Measurements from ENCODE around the gene INPP5A. TPM values are rescaled to one million over a fixed set of nuclear protein-coding genes. Genes with fewer than 3 reads are reported as not detected.

Gene INPP5A
- 13.4 TPM for polyA plus RNA-seq (2013, experiment 1 of 2)
- 13.7 TPM for polyA plus RNA-seq (2013, experiment 2 of 2)

GRCh38 chr10:132537684-132538001 lies at the start of gene INPP5A:
Gene INPP5A, plus strand, starts transcription at chr10:132537787. Its CDS starts 310 bp downstream, at chr10:132538097.
- no CpG with 5 or more reads among the region's 50 CpGs for WGBS, 2 donors (ENCODE audit: extremely low coverage in 2 of 2, insufficient read length in 2 of 2, insufficient replicate concordance in 1 of 2)
- Histone ChIP-seq H3K14ac (ENCODE audit: low read length) (peak within 1 kb of the TSS; percentile 60), H3K9ac (ENCODE audit: low read depth, low read length, poor library complexity) (peak within 1 kb of the TSS; percentile 97), H3K23ac (ENCODE audit: low read depth, low read length, poor library complexity) (peak within 1 kb of the TSS; percentile 67), H3K4me3 (ENCODE audit: low read length in 2 of 2) (peak within 1 kb of the TSS; percentile 76 to 91), H2AFZ (ENCODE audit: low read length) (peak within 1 kb of the TSS; percentile 97), H3K27me3 (ENCODE audit: control insufficient read depth in 3 of 3, insufficient read depth in 3 of 3, low read depth in 1 of 3, low read length in 3 of 3) (peaks cover 0 to 3% (median 0%) of the 10 kb centered on the region in 3 experiments), H2BK15ac (ENCODE audit: low read length) (peak within 1 kb of the TSS; percentile 76), H2BK5ac (ENCODE audit: low read length) (peak within 1 kb of the TSS; percentile 50), H3K9me3 (replicated peaks in 1 of 2; ENCODE audit: control insufficient read depth in 2 of 2, insufficient read depth in 1 of 2, low read depth in 1 of 2, low read length in 2 of 2) (peaks cover 0 to 2% of the 10 kb centered on the region in 2 donors), H2BK120ac (ENCODE audit: low read depth, low read length) (peak within 1 kb of the TSS; percentile 52), H3K27ac (replicated peaks; ENCODE audit: low read length) (peak within 1 kb of the TSS; percentile 53), H3K79me1 (ENCODE audit: low read depth, low read length) (peaks cover 2% of the 10 kb centered on the region), H2BK12ac (ENCODE audit: low read length) (no peak within 1 kb of the TSS), H2AK5ac (ENCODE audit: low read depth, low read length) (peak within 1 kb of the TSS; percentile 77), H3K4ac (ENCODE audit: low read length) (no peak within 1 kb of the TSS), H3K36me3 (replicated peaks in 1 of 2; ENCODE audit: control insufficient read depth in 2 of 2, insufficient read depth in 2 of 2, low read length in 2 of 2) (peaks cover 0 to 4% of the 10 kb centered on the region in 2 donors), H3K4me1 (ENCODE audit: control insufficient read depth in 2 of 2, insufficient read depth in 1 of 2, low read depth in 1 of 2, low read length in 2 of 2) (peaks cover 12 to 36% of the 10 kb centered on the region in 2 donors), H4K8ac (ENCODE audit: low read depth, low read length) (no peak within 1 kb of the TSS), H4K91ac (ENCODE audit: low read depth, low read length, poor library complexity) (no peak within 1 kb of the TSS), H3K4me2 (ENCODE audit: insufficient read depth, low read length, poor library complexity, severe bottlenecking) (peak within 1 kb of the TSS; percentile 81), H3K18ac (ENCODE audit: low read length) (peak within 1 kb of the TSS; percentile 98)
- DNase-seq (ENCODE audit: low spot score) = no peak

GRCh38 chr10:132488231-132488821 lies 49.3 kb upstream of the INPP5A start:
- no peak for DNase-seq (ENCODE audit: low spot score)
- Histone ChIP-seq H3K4me3 (ENCODE audit: low read length in 2 of 2) (no peak overlapping the region), H4K8ac (ENCODE audit: low read depth, low read length) (no peak overlapping the region), H3K27ac (replicated peaks; ENCODE audit: low read length) (no peak overlapping the region), H3K36me3 (replicated peaks in 1 of 2; ENCODE audit: control insufficient read depth in 2 of 2, insufficient read depth in 2 of 2, low read length in 2 of 2) (no peaks in the 10 kb centered on the region), H2BK12ac (ENCODE audit: low read length) (no peak overlapping the region), H3K9ac (ENCODE audit: low read depth, low read length, poor library complexity) (no peak overlapping the region), H2BK120ac (ENCODE audit: low read depth, low read length) (no peak overlapping the region), H3K18ac (ENCODE audit: low read length) (peak overlapping the region; percentile 41), H3K4ac (ENCODE audit: low read length) (no peak overlapping the region), H2AFZ (ENCODE audit: low read length) (no peak overlapping the region), H2BK5ac (ENCODE audit: low read length) (no peak overlapping the region), H2BK15ac (ENCODE audit: low read length) (no peak overlapping the region), H3K79me1 (ENCODE audit: low read depth, low read length) (no peaks in the 10 kb centered on the region), H4K91ac (ENCODE audit: low read depth, low read length, poor library complexity) (no peak overlapping the region), H3K9me3 (replicated peaks in 1 of 2; ENCODE audit: control insufficient read depth in 2 of 2, insufficient read depth in 1 of 2, low read depth in 1 of 2, low read length in 2 of 2) (no peaks in the 10 kb centered on the region), H3K14ac (ENCODE audit: low read length) (no peak overlapping the region), H3K23ac (ENCODE audit: low read depth, low read length, poor library complexity) (no peak overlapping the region), H2AK5ac (ENCODE audit: low read depth, low read length) (peak overlapping the region; percentile 89), H3K27me3 (ENCODE audit: control insufficient read depth in 3 of 3, insufficient read depth in 3 of 3, low read depth in 1 of 3, low read length in 3 of 3) (no peaks in the 10 kb centered on the region), H3K4me1 (ENCODE audit: control insufficient read depth in 2 of 2, insufficient read depth in 1 of 2, low read depth in 1 of 2, low read length in 2 of 2) (peaks cover 6 to 12% of the 10 kb centered on the region in 2 donors), H3K4me2 (ENCODE audit: insufficient read depth, low read length, poor library complexity, severe bottlenecking) (no peak overlapping the region)
- no CpG with 5 or more reads among the region's 16 CpGs for WGBS, 2 donors (ENCODE audit: extremely low coverage in 2 of 2, insufficient read length in 2 of 2, insufficient replicate concordance in 1 of 2)

GRCh38 chr10:132489053-132489703 lies 48.4 kb upstream of the INPP5A start:
- DNase-seq (ENCODE audit: low spot score) = no peak

GRCh38 chr10:132489704-132490534 lies 47.7 kb upstream of the INPP5A start:
- no peak for DNase-seq (ENCODE audit: low spot score)
- no peak overlapping the region for H2BK15ac ChIP-seq (ENCODE audit: low read length)
- H3K79me1 ChIP-seq (ENCODE audit: low read depth, low read length) = no peaks in the 10 kb centered on the region
- H3K27me3 ChIP-seq (ENCODE audit: control insufficient read depth in 3 of 3, insufficient read depth in 3 of 3, low read depth in 1 of 3, low read length in 3 of 3) = no peaks in the 10 kb centered on the region
- H3K9me3 ChIP-seq (replicated peaks in 1 of 2; ENCODE audit: control insufficient read depth in 2 of 2, insufficient read depth in 1 of 2, low read depth in 1 of 2, low read length in 2 of 2) = no peaks in the 10 kb centered on the region
- H4K91ac ChIP-seq (ENCODE audit: low read depth, low read length, poor library complexity) = no peak overlapping the region
- no peaks in the 10 kb centered on the region for H3K36me3 ChIP-seq (replicated peaks in 1 of 2; ENCODE audit: control insufficient read depth in 2 of 2, insufficient read depth in 2 of 2, low read length in 2 of 2)
- H2BK120ac ChIP-seq (ENCODE audit: low read depth, low read length) = no peak overlapping the region
- H3K14ac ChIP-seq (ENCODE audit: low read length) = no peak overlapping the region
- no peak overlapping the region for H2AK5ac ChIP-seq (ENCODE audit: low read depth, low read length)
- no peak overlapping the region for H3K18ac ChIP-seq (ENCODE audit: low read length)
- H3K4ac ChIP-seq (ENCODE audit: low read length) = no peak overlapping the region
- H2AFZ ChIP-seq (ENCODE audit: low read length) = no peak overlapping the region
- no peak overlapping the region for H2BK12ac ChIP-seq (ENCODE audit: low read length)
- H3K4me1 ChIP-seq (ENCODE audit: control insufficient read depth in 2 of 2, insufficient read depth in 1 of 2, low read depth in 1 of 2, low read length in 2 of 2) = peaks cover 6 to 12% of the 10 kb centered on the region in 2 donors
- no peak overlapping the region for H3K4me2 ChIP-seq (ENCODE audit: insufficient read depth, low read length, poor library complexity, severe bottlenecking)
- H4K8ac ChIP-seq (ENCODE audit: low read depth, low read length) = no peak overlapping the region
- no peak overlapping the region for H2BK5ac ChIP-seq (ENCODE audit: low read length)
- WGBS, 2 donors (ENCODE audit: extremely low coverage in 2 of 2, insufficient read length in 2 of 2, insufficient replicate concordance in 1 of 2) = no CpG with 5 or more reads among the region's 31 CpGs
- H3K27ac ChIP-seq (replicated peaks; ENCODE audit: low read length) = no peak overlapping the region
- no peak overlapping the region for H3K23ac ChIP-seq (ENCODE audit: low read depth, low read length, poor library complexity)
- no peak overlapping the region for H3K4me3 ChIP-seq (ENCODE audit: low read length in 2 of 2)
- no peak overlapping the region for H3K9ac ChIP-seq (ENCODE audit: low read depth, low read length, poor library complexity)

More at GRCh38 chr10:132489053-132489703, 48.4 kb upstream of the INPP5A start:
- Histone ChIP-seq H3K14ac (ENCODE audit: low read length) (peak overlapping the region; percentile 63), H2BK5ac (ENCODE audit: low read length) (no peak overlapping the region), H3K4me3 (ENCODE audit: low read length in 2 of 2) (no peak overlapping the region), H2AFZ (ENCODE audit: low read length) (no peak overlapping the region), H4K91ac (ENCODE audit: low read depth, low read length, poor library complexity) (no peak overlapping the region), H3K27me3 (ENCODE audit: control insufficient read depth in 3 of 3, insufficient read depth in 3 of 3, low read depth in 1 of 3, low read length in 3 of 3) (no peaks in the 10 kb centered on the region), H3K23ac (ENCODE audit: low read depth, low read length, poor library complexity) (peak overlapping the region; percentile 59), H3K18ac (ENCODE audit: low read length) (peak overlapping the region; percentile 1), H3K4me2 (ENCODE audit: insufficient read depth, low read length, poor library complexity, severe bottlenecking) (no peak overlapping the region), H2BK120ac (ENCODE audit: low read depth, low read length) (no peak overlapping the region), H4K8ac (ENCODE audit: low read depth, low read length) (no peak overlapping the region), H2AK5ac (ENCODE audit: low read depth, low read length) (peak overlapping the region; percentile 89), H3K79me1 (ENCODE audit: low read depth, low read length) (no peaks in the 10 kb centered on the region), H2BK12ac (ENCODE audit: low read length) (no peak overlapping the region), H3K36me3 (replicated peaks in 1 of 2; ENCODE audit: control insufficient read depth in 2 of 2, insufficient read depth in 2 of 2, low read length in 2 of 2) (no peaks in the 10 kb centered on the region), H2BK15ac (ENCODE audit: low read length) (no peak overlapping the region), H3K9ac (ENCODE audit: low read depth, low read length, poor library complexity) (no peak overlapping the region), H3K9me3 (replicated peaks in 1 of 2; ENCODE audit: control insufficient read depth in 2 of 2, insufficient read depth in 1 of 2, low read depth in 1 of 2, low read length in 2 of 2) (no peaks in the 10 kb centered on the region), H3K4ac (ENCODE audit: low read length) (no peak overlapping the region), H3K4me1 (ENCODE audit: control insufficient read depth in 2 of 2, insufficient read depth in 1 of 2, low read depth in 1 of 2, low read length in 2 of 2) (peaks cover 6 to 12% of the 10 kb centered on the region in 2 donors), H3K27ac (replicated peaks; ENCODE audit: low read length) (no peak overlapping the region)
- WGBS, 2 donors (ENCODE audit: extremely low coverage in 2 of 2, insufficient read length in 2 of 2, insufficient replicate concordance in 1 of 2) = no CpG with 5 or more reads among the region's 21 CpGs

Measured in neuronal stem cell (in vitro differentiated cells).